Kidney epithelial cell (primary cell): ENCODE results near the gene MRPS34. TPM values are rescaled to one million over a fixed set of nuclear protein-coding genes. Genes with fewer than 3 reads are reported as not detected.

Experiments
- DNase-seq: peaks from one replicate; pipeline ENCODE4 v3.0.0-alpha.2; 2010; ENCODE audit warnings: low read depth
- H3K27me3 ChIP-seq: 2 replicates; pipeline ENCODE4 v1.6.0; 2011; ENCODE audit warnings: low read length; ENCODE audit not compliant: control insufficient read depth, insufficient read depth
- H3K36me3 ChIP-seq: 2 replicates; pipeline ENCODE4 v1.5.1; 2011; ENCODE audit warnings: low read length; ENCODE audit not compliant: control insufficient read depth, insufficient read depth
- H3K4me3 ChIP-seq: 2 replicates; pipeline ENCODE4 v1.5.1; 2011; ENCODE audit warnings: low read depth, mild to moderate bottlenecking, control low read depth, low read length
- CTCF ChIP-seq: IDR thresholded peaks from 2 replicates; pipeline ENCODE4 v1.5.1; 2011; ENCODE audit warnings: mild to moderate bottlenecking, moderate library complexity, low read length, control low read depth, inconsistent platforms; ENCODE audit not compliant: insufficient read depth, poor library complexity, severe bottlenecking
- total RNA-seq: library from RNA; depleted of rRNA; stranded (reverse); fragments of >200 nt; gene quantifications from 2 replicates; pipeline ENCODE4 v1.2.3, GENCODE V29; 2015

MRPS34 gene
- total RNA-seq, 1 donor from 2014 or later: 108 TPM

- Histone ChIP-seq H3K4me3 (no peak overlapping the region), H3K36me3 (peaks cover 1% of the 10 kb centered on the region), H3K27me3 (no peaks in the 10 kb centered on the region)
- TF ChIP-seq CTCF: no peak
- DNase-seq: no peak
Observed at GRCh38 chr16:1815461-1815860, 42.5 kb upstream of the MRPS34 start.

- no peak overlapping the region for H3K4me3 ChIP-seq
- TF ChIP-seq CTCF: peak; percentile 73
- DNase-seq: no peak
- no peaks in the 10 kb centered on the region for H3K27me3 ChIP-seq
- peaks cover 1% of the 10 kb centered on the region for H3K36me3 ChIP-seq
Observed at GRCh38 chr16:1812732-1813163, 39.8 kb upstream of the MRPS34 start.

- Histone ChIP-seq H3K4me3 (no peak overlapping the region), H3K27me3 (no peaks in the 10 kb centered on the region), H3K36me3 (no peaks in the 10 kb centered on the region)
- DNase-seq: no peak
- TF ChIP-seq CTCF: no peak
Observed at GRCh38 chr16:1810536-1810935, 37.6 kb upstream of the MRPS34 start.

GRCh38 chr16:1810106-1810505 lies 37.2 kb upstream of the MRPS34 start:
- Histone ChIP-seq H3K36me3 (no peaks in the 10 kb centered on the region), H3K4me3 (no peak overlapping the region), H3K27me3 (no peaks in the 10 kb centered on the region)
- no peak for DNase-seq
- TF ChIP-seq CTCF: no peak

- H3K36me3 ChIP-seq: no peaks in the 10 kb centered on the region
- TF ChIP-seq CTCF: no peak
- H3K4me3 ChIP-seq: no peak overlapping the region
- no peak for DNase-seq
- no peaks in the 10 kb centered on the region for H3K27me3 ChIP-seq
Observed at GRCh38 chr16:1809281-1809801, 36.4 kb upstream of the MRPS34 start.

- H3K36me3 ChIP-seq: no peaks in the 10 kb centered on the region
- H3K27me3 ChIP-seq: no peaks in the 10 kb centered on the region
- no peak for TF ChIP-seq CTCF
- no peak overlapping the region for H3K4me3 ChIP-seq
- DNase-seq: no peak
Observed at GRCh38 chr16:1808691-1809090, 35.8 kb upstream of the MRPS34 start.
